T-helper 2 cell treated with Interferon-gamma antibody and Interleukin-4, amounts not matched to agents 100 ng/mL and 5 ng/mL, for 36 hours (primary cell): ENCODE data around the gene CCT8. TPM values are rescaled to one million over a fixed set of nuclear protein-coding genes. Genes with fewer than 3 reads are reported as not detected.
"Not testable (repeated sequence)": the region's sequence is repeated elsewhere in the genome, so short reads cannot be mapped to it uniquely, and the experiment has no call there.

Experiments used
- intact Hi-C: fragments of 100-400 bp; cut with micrococcal nuclease; formaldehyde crosslinking; loops from one replicate; pipeline ENCODE4 v1.15.1; 2023
- total RNA-seq: library from RNA; stranded (reverse); gene quantifications from 2 replicates; pipeline ENCODE4 v1.2.3, GENCODE V29; 2022

Gene CCT8
- total RNA-seq, 1 donor from 2014 or later = 261 TPM

GRCh38 chr21:29024474-29025327, 48.7 kb downstream of the CCT8 start, which contains the start of gene USP16:
TSS of gene USP16 (plus strand) at chr21:29024668. CDS start at chr21:29027914, 3,246 bp downstream.
- intact Hi-C loops = loop anchor here (1.0 kb wide), 5 partner anchors 22 to 275 kb away; partner anchors contain the start of genes CCT8 and LTN1

GRCh38 chr21:29022166-29022565, 51.3 kb downstream of the CCT8 start:
- intact Hi-C loops = no loop called here

GRCh38 chr21:29018540-29018939, 54.9 kb downstream of the CCT8 start:
- intact Hi-C loops = no loop called here

GRCh38 chr21:29017639-29018237, 55.7 kb downstream of the CCT8 start:
- intact Hi-C loops = no loop called here

GRCh38 chr21:29011236-29011635, 62.2 kb downstream of the CCT8 start:
- intact Hi-C loops = not testable (repeated sequence)

GRCh38 chr21:29008367-29008766, 65.1 kb downstream of the CCT8 start:
- intact Hi-C loops = no loop called here

GRCh38 chr21:29007810-29008209, 65.6 kb downstream of the CCT8 start:
- intact Hi-C loops = no loop called here

- intact Hi-C loops = no loop called here
These were observed 66.3 kb downstream of the CCT8 start for GRCh38 chr21:29007135-29007534.

Other genes with a start within 250 kb of the CCT8 start
- gene LTN1, start 80.8 kb downstream of the CCT8 start, total RNA-seq = 29.9 and 30.3 TPM in 2 replicates
- 7.5 and 7.9 TPM in 2 replicates for gene RWDD2B, start 54.3 kb downstream of the CCT8 start, total RNA-seq
- 38.9 and 39.3 TPM in 2 replicates for gene USP16, start 49.0 kb downstream of the CCT8 start, total RNA-seq
- 3.7 and 5.1 TPM in 2 replicates for gene MAP3K7CL, start 57.0 kb upstream of the CCT8 start, total RNA-seq
- gene BACH1, start 225.3 kb upstream of the CCT8 start, total RNA-seq = 23.7 and 25.2 TPM in 2 replicates